Measurements from ENCODE around the gene ZC3H10.

DNA sequence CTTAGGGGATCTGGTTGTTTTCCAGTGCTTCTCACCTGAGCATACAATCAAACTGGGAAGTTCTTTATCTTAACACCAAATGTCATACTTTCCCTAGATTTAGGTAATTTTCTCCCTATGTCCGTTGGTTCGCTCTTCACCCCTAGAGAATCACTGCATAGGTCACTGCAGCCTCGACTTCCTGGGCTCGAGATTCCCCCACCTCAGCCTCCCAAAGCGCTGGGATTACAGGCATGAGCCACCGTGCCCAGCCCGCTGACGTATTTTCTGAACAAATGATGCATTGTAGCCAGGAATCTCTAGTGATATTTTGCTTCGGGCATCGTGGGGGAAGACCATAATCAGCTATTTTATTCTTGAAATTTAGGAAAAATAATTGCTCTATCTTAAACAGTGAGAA lies 2.7 kb upstream of the ZC3H10 start:
- no peak for TF ChIP-seq CTCF (IDR thresholded peaks at IDR 0.05)
- TF ChIP-seq POLR2A (IDR thresholded peaks at IDR 0.05) = no peak
- no peak for TF ChIP-seq POLR2AphosphoS5 (IDR thresholded peaks at IDR 0.05)

All from breast epithelium (tissue), 3 donors.